GM20000 (cell line): ENCODE measurements around the gene BIRC5.
A peak's percentile ranks its signal among the peaks of the same experiment; 100 is the strongest.

Experiments used
- DNase-seq: peaks from one replicate; pipeline ENCODE4 v3.0.0; 2012; ENCODE audit warnings: low spot score
- CTCF ChIP-seq: IDR thresholded peaks from 2 replicates; pipeline ENCODE4 v1.5.1; 2012; ENCODE audit warnings: mild to moderate bottlenecking, control low read depth; ENCODE audit errors: extremely low read depth, missing control alignments

Gene BIRC5

GRCh38 chr17:78256707-78257591, 42.9 kb downstream of the BIRC5 start:
- no peak for DNase-seq
- no peak for TF ChIP-seq CTCF

GRCh38 chr17:78257810-78258322, 43.8 kb downstream of the BIRC5 start:
- no peak for TF ChIP-seq CTCF
- peak; percentile 79 for DNase-seq

- DNase-seq, result no peak
- no peak for TF ChIP-seq CTCF
Observed at GRCh38 chr17:78258323-78259191, 44.5 kb downstream of the BIRC5 start.

- no peak for DNase-seq
- no peak for TF ChIP-seq CTCF
Observed at GRCh38 chr17:78259192-78259554, 45.1 kb downstream of the BIRC5 start.

GRCh38 chr17:78263063-78263735, 49.1 kb downstream of the BIRC5 start:
- DNase-seq, result peak; percentile 48
- no peak for TF ChIP-seq CTCF

- DNase-seq, result no peak
- no peak for TF ChIP-seq CTCF
Observed at GRCh38 chr17:78263736-78264340, 49.8 kb downstream of the BIRC5 start.
